Activated CD8-positive, alpha-beta memory T cell treated with anti-CD3 and anti-CD28 coated beads, Interleukin-2, amount 50 U/mL, for 24 hours (primary cell): Measurements from ENCODE around the gene PRPF6.
"Not testable (repeated sequence)": the region's sequence is repeated elsewhere in the genome, so short reads cannot be mapped to it uniquely, and the experiment has no call there.

ENCODE experiments used
- DNase-seq: peaks from one replicate; pipeline ENCODE4 v3.0.0-alpha.2; 2020; ENCODE audit errors: extremely low read depth

Gene PRPF6

GRCh38 chr20:64012385-64013154, 31.6 kb downstream of the PRPF6 start:
- not testable (repeated sequence) for DNase-seq

DNA sequence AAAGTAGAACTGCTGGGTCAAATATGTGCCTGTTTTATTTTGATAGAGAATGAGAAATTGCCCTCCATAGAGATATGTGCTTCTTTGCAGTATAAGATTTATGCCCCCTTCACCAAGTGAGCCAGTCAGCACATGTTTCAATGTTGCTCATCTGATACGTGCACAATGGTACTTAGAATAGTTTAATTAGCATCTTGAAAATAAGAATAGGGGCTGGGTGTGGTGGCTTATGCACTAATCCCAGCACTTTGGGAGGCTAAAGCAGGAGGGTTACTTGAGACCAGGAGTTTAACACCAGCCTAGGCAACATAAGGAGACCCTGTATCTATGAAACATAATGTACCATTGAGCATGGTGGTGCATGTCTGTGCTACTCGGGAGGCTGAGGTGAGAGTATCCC, 34.7 kb downstream of the PRPF6 start:
- DNase-seq = no peak

GRCh38 chr20:64021124-64021975, 40.4 kb downstream of the PRPF6 start:
- DNase-seq = no peak

DNA sequence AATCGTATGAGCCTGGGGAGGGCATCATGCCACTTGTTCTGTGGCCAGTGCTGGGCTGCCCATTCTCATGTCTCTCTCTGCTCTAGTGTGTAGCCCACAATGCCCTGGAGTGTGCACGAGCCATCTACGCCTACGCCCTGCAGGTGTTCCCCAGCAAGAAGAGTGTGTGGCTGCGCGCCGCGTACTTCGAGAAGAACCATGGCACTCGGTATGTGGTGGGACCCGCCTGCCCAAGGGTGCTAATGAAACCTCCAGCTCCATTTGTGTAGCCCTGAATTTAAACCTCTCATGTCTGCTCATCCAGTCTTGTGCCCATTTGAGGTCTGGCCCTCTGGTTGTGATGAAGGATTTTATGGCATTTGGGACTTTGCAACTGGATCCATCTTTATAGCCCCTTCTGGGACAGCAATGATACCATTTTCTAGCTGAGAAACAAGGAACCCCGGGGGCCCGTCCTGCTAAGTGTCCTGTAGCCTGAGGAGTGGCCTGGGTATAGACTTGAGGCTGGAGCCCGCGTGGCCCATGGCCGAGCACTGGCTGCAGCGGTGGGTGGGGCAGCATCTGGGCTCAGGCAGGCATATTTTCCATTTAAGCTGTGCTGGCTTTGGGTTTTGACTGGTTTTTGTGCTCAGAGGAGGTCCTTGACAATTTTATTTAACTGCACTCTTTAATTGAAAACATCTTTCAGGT, 41.9 kb downstream of the PRPF6 start:
- DNase-seq = no peak

DNA sequence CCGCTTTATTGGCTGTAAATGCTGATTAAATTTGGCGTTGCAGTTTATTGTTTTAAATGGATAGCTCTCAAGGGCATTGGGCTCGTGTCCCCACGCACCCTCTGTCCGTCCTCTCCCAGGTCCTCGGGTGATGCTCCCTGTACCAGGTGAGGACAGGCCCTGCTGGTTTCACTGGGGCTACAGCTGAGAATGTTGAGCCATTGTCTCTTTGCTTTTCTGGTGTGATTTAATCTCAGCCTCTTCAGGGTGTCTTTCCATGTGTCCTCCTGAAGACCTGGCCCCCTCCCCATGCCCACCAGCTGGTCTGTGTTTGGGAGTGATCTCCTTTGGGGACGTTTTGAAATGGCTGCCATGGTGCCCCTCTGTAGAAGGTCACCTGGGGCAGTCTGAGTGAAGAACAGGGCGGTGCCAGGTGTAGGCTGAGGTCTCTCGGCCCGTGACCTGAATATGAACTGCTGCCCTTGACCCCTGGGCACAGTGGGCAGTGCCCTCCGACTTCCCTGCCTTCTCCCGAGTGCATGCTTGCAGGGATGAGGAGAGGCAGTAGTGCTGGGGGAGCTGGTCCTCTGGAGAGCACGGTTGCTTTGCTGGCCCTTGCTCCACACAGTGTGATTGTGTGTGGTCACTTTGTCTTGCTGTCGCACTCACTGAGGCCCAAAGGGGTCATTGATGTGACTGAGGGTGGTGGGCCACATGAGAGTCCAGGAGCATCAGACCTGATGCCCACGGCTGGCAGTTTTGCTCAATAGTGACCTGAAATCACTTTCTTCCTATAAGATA, 42.6 kb downstream of the PRPF6 start:
- no peak for DNase-seq

DNA sequence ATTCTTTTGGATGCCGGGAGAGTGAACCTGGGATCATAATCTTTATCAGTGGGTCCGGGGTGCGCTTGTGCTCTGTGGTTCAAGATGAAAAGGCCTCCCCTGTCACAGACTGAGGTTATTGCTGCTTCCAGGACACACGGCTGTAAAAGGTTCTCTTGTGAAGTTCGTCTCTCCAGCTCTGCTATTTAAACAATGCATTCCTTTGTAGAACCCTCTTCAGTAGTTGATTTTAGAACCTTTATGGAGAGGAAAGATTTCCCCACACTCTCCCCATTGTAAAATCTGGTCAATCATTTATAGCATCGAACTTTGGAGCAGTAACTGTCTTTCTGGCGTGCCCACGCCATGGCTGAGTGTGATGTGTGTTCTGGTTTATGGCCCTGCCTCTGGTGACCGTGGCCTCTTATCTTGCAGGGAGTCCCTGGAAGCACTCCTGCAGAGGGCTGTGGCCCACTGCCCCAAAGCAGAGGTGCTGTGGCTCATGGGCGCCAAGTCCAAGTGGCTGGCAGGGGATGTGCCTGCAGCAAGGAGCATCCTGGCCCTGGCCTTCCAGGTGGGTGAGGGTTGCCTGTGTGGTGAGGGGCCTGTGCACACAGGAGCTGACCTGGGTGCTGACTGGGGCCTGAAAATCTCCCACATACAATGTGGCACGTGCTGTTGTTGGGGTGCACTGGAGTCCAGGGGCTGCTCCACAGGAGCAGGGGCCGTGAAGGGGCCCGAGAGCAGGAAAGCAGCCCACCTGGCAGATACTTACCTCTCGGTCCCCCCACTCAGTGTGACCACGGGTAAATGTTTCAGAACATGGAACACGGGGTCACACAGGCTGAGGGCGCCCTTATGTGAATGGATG, 43.4 kb downstream of the PRPF6 start:
- DNase-seq = no peak

DNA sequence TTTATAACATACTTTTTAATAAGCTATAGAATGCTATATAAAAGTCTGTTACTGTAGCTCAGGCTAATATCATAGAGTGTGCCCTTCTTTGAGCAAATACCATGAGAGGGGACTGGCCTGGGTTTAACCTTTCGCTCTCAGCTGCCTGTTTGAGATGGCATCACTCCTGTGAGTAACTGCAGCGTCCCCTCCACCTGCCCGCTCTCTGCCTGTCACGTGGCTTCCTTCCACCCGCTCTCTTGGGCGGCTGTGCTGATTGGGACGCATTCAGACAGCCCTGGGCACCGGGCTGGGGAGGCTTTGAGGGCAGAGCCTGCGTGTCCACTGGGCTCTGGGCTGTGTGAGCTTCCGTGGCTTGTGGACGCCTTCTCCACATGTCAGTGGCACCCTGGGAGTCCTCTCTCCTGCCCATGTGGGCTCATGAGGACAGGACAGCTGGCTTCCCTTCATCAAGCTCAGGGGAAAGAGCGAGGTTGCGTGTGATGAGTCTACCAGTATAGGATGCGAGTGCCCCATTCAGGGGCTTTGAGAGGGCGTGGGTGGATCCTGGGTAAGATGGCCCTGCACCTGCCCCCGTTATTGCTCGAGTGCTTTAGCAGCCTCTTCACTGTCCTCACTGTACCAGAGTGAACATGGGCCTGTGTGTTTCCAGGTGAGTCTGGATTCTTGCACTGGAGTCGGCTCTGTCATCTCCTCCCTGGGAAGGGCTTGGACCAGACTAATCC, 44.3 kb downstream of the PRPF6 start:
- DNase-seq = no peak

DNA sequence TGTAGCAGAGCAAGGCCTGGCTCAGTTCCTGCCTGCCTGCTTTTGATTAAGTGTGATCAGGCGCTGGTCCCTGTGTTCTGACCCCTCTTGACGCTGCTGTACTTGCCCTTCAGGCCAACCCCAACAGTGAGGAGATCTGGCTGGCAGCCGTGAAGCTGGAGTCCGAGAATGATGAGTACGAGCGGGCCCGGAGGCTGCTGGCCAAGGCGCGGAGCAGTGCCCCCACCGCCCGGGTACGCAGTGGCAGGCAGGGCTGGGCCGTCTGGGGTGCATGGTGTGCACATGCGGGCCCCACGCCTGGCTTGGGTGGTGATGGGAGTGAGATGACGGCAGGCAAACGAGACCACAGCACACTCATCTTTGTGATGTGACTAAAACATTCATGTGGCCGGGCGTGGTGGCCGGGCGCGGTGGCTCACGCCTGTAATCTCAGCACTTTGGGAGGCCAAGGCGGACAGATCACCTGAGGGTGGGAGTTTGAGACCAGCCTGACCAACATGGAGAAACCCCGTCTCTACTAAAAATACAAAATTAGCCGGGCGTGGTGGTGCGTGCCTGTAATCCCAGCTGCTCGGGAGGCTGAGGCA, 45.0 kb downstream of the PRPF6 start:
- DNase-seq = no peak

- DNase-seq = no peak
Measured at GRCh38 chr20:64027981-64028685, 47.2 kb downstream of the PRPF6 start.

DNA sequence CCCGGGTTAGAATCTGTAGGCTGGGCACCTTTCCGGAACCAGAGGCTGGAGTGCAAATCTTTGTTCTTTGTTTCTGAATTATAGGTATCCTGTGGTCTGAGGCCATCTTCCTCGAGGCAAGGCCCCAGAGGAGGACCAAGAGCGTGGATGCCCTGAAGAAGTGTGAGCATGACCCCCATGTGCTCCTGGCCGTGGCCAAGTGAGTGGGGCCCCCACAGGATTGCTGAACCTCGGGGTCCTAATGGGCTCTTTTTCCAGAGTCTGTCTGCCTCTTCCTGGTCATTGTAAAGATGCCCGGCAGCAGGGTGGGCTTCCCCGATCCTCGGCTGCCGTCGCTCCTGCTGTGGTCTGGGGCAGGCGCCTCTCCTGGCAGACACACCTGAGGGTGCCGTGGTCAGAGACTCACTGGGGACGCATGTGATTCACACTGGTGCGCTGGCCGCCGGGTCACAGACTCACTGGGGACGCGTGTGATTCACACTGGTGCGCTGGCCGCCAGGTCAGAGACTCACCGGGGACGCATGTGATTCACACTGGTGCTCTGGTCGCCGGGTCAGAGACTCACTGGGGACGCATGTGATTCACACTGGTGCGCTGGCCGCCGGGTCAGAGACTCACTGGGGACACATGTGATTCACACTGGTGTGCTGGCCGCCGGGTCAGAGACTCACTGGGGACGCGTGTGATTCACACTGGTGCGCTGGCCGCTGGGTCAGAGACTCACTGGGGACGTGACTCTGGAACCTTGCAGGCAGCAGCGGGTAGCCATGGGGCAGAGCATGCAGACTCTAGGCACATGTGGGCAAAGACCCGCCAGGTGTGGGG, 48.6 kb downstream of the PRPF6 start:
- no peak for DNase-seq

- no peak for DNase-seq
Measured at GRCh38 chr20:64030371-64031134, 49.6 kb downstream of the PRPF6 start.

DNA sequence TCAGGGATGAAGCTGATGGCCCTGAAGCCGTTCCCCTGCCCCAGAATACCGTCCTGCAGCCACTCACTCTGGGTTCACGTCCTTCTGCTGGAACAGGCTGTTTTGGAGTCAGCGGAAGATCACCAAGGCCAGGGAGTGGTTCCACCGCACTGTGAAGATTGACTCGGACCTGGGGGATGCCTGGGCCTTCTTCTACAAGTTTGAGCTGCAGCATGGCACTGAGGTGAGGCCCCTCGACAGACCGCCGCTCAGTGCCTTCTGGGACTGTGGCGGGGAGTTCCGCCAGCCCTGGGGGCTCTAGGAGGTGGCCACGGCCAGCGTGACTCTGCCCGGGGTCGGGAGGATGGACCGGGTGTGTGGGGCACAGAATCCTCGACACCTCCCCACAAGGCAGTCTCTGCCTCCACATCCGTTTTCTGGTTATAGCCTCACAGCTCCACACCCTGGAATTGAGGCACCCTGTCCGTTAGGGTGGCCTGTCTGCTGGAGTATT, 50.9 kb downstream of the PRPF6 start:
- DNase-seq = no peak

- no peak for DNase-seq
Measured at GRCh38 chr20:64032706-64033624, 52.0 kb downstream of the PRPF6 start.

DNA sequence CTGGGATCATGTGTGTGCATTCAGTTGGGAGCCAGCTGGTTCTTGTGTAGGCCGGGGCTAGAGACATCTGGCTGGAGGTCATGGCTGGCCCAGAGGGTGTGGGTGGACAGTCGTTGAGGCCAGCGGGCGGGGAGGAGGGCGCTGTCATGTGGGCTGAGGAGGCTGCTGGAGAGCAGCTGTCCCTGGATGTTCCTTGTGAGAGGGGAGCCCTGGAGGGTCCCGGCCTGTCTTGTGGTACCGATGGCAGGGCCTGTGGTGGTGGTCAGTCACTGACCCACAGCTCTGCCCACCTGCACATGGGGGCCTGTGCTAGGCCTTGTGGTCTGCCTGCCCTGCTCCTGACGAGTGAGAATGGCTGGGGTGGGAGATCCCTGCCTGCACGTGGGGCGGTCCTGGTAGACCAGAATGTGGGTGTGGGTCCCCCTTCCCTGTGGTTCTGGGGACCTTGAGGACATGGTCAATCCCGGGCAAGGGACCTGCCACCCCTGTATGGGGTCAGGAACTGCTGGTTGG, 53.1 kb downstream of the PRPF6 start:
- DNase-seq = no peak

DNA sequence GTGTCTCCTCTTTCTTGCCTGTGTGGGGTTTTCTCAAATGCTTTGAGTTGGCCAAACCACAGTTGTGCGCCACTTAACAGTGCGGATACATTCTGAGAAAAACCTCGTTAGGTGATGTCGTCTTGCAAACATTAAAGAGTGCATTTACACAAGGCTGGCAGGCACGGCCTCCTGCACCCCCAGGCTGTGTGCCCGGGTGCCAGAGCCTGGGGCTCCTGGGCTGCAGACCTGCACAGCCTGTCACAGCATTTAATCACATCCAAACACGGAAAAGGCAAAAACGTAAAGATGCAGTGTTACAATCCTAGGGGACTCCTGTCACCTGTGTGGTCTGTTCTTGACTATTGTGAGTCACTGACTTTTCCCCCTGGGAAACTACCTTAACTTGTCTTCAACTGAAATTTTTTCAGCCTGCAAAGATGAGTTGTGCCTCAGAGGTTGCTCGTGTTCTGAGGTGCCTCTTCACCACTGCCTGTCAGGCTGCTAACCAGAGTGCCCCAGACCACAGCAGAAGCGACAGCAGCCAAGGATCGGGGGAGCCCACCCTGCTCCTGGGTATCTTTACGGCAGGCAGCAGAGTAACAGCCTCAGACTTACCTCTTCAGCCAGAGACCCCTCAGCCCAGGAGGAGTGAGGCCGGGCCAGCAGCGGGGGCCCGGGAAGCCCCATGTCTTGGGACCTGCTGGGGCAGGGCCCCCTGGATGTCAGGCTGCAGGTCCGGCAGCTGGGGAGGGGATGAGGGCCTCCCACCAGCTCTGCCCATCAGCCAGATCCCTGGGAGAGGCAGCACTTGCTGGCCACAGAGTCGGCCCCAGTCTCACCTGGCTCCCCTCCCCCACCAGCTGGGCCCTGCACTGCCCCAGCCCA, 54.4 kb downstream of the PRPF6 start:
- no peak for DNase-seq
